Measurements from ENCODE around the gene ADCY9.

The ADCY9 gene

DNA sequence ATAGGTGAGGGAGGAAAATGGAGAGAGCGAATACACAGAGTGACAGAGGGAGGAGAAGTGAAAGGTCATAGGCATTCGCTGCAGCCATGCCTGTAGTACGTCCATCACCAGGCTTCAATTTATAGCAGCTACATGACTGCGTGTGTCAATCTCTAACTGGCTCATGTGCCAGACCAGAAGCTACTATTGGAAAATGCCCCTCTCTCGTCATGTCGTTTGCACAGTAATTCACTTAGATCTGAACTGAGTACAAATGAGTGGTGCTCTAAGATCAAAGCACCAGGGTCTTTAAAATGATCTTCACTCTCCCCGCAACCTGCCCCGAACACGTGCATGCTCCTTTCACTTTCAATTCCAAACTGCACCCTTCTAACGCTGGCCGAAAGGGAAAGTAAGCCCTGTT is 51.3 kb downstream of the ADCY9 start:
- TF ChIP-seq, protein P1, sequence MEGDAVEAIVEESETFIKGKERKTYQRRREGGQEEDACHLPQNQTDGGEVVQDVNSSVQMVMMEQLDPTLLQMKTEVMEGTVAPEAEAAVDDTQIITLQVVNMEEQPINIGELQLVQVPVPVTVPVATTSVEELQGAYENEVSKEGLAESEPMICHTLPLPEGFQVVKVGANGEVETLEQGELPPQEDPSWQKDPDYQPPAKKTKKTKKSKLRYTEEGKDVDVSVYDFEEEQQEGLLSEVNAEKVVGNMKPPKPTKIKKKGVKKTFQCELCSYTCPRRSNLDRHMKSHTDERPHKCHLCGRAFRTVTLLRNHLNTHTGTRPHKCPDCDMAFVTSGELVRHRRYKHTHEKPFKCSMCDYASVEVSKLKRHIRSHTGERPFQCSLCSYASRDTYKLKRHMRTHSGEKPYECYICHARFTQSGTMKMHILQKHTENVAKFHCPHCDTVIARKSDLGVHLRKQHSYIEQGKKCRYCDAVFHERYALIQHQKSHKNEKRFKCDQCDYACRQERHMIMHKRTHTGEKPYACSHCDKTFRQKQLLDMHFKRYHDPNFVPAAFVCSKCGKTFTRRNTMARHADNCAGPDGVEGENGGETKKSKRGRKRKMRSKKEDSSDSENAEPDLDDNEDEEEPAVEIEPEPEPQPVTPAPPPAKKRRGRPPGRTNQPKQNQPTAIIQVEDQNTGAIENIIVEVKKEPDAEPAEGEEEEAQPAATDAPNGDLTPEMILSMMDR (IDR thresholded peaks at IDR 0.05; ENCODE audit: low read depth, low read length), result no peak
- H3K4me3 ChIP-seq (ENCODE audit: low read depth, low read length), result no peak overlapping the region

DNA sequence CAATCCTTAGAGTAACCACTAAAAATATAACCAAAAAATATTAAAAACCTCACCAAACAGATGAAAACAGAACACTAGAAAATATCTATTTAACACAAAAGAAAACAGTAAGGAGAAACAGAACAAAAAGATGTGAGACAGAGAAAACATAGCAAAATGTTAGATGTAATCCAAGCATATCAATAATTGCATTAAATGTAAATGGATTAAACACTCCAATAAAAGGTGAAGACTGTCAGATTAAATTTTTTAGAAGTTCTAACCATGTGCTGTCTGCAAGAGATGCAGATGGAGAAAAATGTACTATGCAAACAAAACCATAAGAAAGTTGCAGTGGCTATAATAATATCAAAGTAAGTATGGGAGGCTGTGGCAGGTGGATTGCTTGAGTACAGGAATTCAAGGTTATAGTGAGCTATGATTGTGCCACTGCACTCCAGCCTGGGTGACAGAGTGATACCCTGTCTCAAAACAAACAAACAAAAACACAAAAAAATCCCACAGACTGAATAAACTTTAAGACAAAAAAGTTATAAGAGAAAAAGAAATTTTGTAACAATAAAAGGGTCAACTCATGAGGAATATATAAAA is 53.9 kb downstream of the ADCY9 start:
- TF ChIP-seq, protein P1 (IDR thresholded peaks at IDR 0.05; ENCODE audit: low read depth, low read length), result no peak
- H3K4me3 ChIP-seq (ENCODE audit: low read depth, low read length), result no peak overlapping the region

DNA sequence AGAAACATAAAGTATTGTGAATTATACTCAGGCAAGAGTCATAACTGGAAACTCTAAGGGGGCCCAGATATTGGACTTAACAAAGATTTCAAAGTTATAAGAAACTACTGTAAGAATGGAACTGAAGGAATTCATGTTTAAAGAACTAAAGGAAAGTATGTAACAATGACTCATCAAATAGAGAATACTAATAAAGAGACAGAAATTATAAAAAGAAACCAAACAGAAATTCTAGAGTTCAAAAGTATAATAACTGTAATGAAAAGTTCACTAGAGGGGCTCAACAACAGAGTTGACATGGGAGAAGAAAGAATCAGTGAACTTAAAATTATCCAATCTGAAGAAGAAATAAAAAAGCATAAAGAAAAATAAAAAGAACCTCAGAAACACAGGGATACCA is 55.4 kb downstream of the ADCY9 start:
- TF ChIP-seq, protein P1 (IDR thresholded peaks at IDR 0.05; ENCODE audit: low read depth, low read length), result no peak
- H3K4me3 ChIP-seq (ENCODE audit: low read depth, low read length), result no peak overlapping the region

DNA sequence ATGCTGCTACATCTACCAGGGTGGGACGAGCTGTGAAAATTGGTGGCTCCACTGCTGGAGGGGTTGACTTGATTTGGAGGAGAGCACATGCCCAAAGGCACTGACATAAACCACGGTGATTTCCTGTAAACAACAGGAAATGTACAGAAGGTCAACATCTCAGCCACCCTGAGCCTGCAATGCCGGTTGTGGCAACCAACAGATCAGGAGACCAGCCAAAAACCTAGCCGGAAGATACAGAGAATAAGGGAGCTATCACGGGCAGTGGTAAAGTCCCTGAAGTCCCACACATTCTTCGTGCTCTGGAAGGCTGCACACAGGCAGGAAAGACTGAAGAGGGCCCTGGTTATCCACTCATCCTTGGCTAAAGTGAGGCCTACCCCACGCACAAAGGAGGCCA is 56.2 kb downstream of the ADCY9 start:
- no peak overlapping the region for H3K4me3 ChIP-seq (ENCODE audit: low read depth, low read length)
- TF ChIP-seq, protein P1 (IDR thresholded peaks at IDR 0.05; ENCODE audit: low read depth, low read length), result no peak

DNA sequence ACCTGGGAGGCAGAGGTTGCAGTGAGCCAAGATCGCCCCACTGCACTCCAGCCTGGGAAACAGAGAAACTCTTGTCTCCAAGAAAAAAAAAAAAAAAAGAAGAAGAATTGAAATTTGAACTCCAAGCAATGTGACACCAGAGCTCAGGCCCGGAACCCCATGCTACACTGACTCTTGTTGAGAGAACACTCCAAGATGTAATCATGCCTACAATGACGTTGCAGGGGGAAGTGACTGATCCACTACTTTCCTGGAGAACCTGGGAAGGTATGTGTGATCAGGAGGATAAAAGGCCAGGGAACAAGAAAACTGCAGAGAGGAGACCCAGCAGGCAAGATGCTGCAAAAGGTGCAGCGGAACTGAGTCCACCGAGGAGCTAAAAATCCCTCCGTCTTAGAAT is 57.9 kb downstream of the ADCY9 start:
- TF ChIP-seq, protein P1 (IDR thresholded peaks at IDR 0.05; ENCODE audit: low read depth, low read length), result no peak
- no peak overlapping the region for H3K4me3 ChIP-seq (ENCODE audit: low read depth, low read length)

DNA sequence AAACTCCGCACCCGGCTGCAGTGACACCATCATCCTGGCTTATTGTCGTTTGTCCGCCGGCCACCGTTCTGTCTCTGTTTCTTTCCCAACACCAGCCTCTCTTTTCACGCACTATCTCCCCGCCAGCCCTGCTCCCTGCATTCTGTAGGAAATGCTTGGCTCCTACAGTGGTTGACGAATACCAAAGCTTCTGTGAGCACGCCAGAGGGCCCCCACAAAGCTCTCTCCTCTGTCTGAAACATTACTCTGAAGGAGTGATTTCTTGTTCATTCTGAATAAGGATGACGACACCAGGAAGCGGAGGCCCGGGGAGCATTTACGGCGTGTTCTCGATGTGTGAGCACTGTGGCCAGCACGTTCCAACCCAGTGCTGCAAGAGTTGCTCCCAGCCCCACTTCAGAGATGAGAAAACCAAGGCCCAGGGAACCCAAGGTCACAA is 58.8 kb downstream of the ADCY9 start:
- TF ChIP-seq, protein P1 (IDR thresholded peaks at IDR 0.05; ENCODE audit: low read depth, low read length), result no peak
- H3K4me3 ChIP-seq (ENCODE audit: low read depth, low read length), result no peak overlapping the region

DNA sequence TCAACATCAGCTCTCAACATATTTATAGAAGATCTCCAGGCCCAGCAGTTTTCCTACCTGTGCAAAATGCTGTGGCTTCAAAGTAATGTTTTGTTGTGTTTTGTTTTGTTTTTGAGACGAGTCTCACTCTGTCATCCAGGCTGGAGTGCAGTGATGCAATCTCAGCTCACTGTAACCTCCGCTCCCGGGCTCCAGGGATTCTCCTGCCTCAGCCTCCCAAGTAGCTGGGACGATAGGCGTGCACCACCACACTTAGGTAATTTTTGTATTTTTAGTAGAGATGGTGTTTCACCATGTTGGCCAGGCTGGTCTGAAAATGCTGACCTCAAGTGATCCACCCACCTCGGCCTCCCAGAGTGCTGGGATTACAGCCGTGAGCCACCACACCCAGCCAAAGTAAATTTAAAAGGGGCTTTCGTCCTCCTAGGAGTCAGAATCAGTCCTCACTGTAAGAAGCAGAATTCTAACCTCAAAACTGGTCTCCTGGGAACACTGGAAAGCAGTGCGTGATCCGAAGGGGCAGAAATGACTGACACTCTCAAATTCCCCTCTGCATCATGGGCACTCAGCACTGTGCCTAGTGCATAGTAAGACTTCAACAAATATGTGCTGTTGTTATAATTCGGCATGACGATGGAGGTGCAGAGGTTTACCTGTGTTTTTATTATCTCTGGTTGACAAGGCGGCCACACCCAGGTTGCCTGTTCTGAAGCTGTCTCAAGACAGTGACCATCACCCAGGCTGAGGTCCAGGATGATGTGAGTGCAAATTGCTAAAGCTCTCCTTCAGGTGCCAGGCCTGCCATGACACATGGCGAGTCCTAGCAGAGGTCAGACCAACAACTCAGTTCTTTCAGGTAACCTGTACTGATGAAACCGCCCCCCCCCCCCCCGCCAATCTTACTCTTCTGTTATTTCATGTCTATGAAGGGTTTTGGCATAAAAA is 59.8 kb downstream of the ADCY9 start:
- H3K4me3 ChIP-seq (ENCODE audit: low read depth, low read length), result no peak overlapping the region
- TF ChIP-seq, protein P1 (IDR thresholded peaks at IDR 0.05; ENCODE audit: low read depth, low read length), result no peak
